AG08396 (cell line): Measurements from ENCODE around the gene HNRNPA2B1.
"Not testable (repeated sequence)": the region's sequence is repeated elsewhere in the genome, so short reads cannot be mapped to it uniquely, and the experiment has no call there.

Experiments used
- DNase-seq: peaks from one replicate; pipeline ENCODE4 v3.0.0; 2012; ENCODE audit warnings: low spot score, mixed read lengths

HNRNPA2B1 gene

GRCh38 chr7:26185131-26185843 lies 15.3 kb downstream of the HNRNPA2B1 start:
- no peak for DNase-seq

GRCh38 chr7:26184281-26185101 lies 16.1 kb downstream of the HNRNPA2B1 start:
- not testable (repeated sequence) for DNase-seq

DNA sequence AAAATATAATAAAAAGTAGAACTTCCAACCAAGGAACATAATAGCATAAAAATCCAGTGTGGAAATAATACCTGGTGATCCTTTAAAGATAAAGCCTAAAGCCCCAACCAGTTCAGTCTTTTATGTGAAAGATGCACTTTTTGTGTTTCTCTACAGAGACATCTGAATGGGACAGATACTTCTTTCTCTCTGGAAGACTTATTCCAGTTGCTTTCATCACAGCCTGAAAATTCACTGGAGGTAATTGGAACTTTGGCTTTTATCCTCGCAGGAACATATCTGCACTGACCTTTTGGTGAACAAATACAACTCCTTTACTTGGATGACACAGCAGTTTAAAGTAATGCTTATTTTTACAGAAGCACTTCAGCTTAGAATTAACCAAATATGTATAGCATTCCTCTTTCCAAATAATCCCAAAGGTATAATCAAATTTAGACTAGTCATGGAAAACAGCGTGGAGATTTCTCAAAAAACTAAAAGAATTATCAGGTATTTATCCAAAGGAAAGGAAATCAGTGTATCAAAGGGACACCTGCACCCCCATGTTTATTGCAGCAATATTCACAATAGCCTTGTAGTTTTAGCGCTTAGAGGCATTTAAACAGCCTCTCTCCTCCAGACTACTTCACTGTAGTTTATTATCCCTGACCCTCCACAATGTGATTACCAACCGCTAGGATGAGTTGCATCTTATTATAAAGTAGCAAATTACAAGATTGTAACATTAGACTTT lies 16.8 kb downstream of the HNRNPA2B1 start:
- DNase-seq, result no peak

DNA sequence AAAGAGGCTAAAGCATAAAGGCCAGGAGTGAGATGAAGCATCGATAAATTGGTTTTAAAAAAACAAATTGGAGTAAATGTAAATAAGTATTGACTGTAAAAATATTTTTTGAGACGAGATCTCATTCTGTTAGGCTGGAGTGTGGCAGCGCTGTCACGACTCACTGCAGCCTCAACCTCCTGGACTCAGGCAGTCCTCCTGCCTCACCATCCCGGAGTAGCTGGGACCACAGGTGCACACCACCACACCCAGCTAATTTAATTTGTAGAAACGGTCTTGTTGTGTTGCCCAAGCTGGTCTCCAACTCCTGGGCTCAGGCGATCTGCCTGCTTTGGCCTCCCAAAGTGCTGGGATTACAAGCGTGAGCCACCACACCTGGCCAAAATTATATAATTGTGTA lies 17.8 kb downstream of the HNRNPA2B1 start:
- no peak for DNase-seq

DNA sequence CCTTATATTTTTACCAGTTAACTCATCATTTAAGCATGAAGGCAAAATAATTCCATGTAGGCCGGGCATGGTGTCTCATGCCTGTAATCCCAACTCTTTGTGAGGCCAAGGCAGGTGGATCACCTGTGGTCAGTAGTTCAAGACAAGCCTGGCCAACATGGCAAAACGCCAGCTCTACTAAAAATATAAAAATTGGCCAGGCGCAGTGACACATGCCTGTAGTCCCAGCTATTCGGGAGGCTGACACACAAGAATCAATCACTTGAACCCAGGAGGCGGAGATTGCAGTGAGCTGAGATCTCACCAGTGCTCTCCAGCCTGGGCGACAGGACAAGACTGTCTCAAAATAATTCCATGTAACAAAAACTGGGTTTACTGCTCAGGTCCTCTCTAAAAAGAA lies 18.3 kb downstream of the HNRNPA2B1 start:
- DNase-seq, result no peak

GRCh38 chr7:26181474-26182227 lies 18.9 kb downstream of the HNRNPA2B1 start:
- no peak for DNase-seq

GRCh38 chr7:26180792-26181198 lies 19.8 kb downstream of the HNRNPA2B1 start:
- no peak for DNase-seq

DNA sequence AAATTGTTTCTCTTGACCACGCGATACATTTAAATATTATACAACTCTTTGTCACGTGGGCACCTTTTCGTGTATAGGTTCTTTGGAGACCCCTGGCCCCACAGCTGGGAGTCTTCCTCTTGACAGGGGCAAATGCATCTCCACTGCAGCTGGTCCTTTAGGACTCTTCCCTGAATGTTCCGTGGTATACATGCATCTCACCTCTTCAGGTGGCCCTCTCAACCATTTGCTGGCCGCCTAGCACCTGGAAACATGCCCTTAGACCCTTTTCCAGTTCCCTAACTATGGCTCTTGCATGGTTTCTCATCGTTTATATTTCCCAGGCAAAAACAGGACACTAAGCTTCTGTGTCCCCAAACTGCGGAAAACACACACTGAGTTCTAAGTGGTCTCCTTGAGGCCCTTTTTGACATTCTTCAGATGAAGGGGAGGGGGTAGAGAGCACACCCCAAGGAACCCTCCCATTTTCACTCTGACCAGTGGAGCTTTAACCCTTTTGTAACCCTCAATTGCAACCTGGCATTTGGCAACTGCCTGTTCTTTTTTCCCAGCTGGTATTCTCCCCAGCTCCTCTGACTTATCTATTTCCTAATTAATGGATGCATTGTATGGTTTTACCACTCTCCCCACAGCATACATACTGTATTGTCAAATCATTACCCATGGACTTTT lies 20.6 kb downstream of the HNRNPA2B1 start:
- no peak for DNase-seq

DNA sequence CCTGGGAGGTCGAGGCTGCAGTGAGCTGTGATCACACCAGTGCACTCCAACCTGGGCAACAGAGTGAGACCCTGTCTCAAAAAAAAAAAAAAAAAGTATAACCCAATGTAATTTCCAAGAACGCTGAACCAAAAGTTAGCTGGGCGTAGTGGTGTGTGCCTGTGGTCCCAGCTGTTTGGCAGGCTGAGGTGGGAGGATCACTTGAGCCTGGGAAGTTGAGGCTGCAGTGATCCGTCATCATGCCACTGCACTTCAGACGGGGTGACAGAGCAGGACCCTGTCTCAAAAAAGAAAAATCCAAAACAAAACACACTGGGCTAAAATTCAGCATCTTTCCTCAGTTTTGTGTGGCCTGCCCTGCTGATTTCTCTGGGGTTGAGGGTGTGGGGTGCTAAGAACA lies 21.1 kb downstream of the HNRNPA2B1 start:
- DNase-seq, result no peak

GRCh38 chr7:26178272-26178960 lies 22.1 kb downstream of the HNRNPA2B1 start:
- no peak for DNase-seq

DNA sequence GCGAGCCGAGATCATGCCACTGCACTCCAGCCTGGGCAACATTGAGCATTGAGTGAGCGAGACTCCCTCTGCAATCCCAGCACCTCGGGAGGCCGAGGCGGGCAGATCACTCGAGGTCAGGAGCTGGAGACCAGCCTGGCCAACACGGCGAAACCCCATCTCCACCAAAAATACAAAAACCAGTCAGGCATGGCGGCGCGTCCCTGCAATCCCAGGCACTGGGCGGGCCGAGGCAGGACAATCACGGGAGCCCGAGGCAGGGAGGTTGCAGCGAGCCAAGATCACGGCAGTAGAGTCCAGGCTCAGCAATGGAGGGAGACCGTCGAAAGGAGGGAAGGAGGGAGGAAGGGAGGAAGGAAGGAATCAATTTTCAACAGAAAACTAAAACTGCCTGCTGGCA lies 23.3 kb downstream of the HNRNPA2B1 start:
- DNase-seq, result not testable (repeated sequence)

DNA sequence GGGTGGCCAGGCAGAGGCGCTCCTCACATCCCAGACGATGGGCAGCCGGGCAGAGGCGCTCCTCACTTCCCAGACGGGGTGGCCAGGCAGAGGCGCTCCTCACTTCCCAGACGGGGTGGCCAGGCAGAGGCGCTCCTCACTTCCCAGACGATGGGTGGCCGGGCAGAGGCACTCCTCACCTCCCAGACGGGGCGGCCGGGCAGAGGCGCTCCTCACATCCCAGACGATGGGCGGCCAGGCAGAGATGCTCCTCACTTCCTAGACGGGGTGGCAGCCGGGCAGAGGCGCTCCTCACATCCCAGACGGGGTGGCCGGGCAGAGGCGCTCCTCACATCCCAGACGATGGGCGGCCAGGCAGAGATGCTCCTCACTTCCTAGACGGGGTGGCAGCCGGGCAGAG lies 23.9 kb downstream of the HNRNPA2B1 start:
- DNase-seq, result not testable (repeated sequence)

DNA sequence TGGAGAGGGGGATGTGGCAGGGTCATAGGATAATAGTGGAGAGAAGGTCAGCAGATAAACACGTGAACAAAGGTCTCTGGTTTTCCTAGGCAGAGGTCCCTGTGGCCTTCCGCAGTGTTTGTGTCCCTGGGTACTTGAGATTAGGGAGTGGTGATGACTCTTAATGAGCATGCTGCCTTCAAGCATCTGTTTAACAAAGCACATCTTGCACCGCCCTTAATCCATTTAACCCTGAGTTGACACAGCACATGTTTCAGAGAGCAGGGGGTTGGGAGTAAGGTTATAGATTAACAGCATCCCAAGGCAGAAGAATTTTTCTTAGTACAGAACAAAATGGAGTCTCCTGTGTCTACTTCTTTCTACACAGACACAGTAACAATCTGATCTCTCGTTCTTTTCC lies 24.6 kb downstream of the HNRNPA2B1 start:
- DNase-seq, result not testable (repeated sequence)

- DNase-seq, result no peak
Observed at GRCh38 chr7:26172048-26172447, 28.5 kb downstream of the HNRNPA2B1 start.

GRCh38 chr7:26171601-26172000 lies 28.9 kb downstream of the HNRNPA2B1 start:
- DNase-seq, result no peak

DNA sequence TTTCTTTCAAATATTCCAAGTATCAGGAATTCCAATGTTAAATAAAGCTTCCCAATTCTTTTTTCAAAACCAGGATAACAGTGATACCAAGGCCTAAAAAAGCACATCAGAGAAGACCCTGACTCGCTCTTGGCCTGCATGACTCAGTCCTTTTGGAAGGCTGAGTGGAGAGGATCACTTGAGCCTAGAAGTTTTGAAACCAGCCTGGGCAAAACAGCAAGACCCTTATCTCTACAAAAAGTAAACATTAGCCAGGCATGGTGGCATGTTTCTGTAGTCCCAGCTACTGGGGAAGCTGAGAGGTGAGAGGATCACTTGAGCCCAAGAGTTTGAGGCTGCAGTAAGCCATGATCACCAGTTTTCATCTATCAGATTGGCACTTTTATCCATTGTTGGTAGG lies 29.9 kb downstream of the HNRNPA2B1 start:
- no peak for DNase-seq

DNA sequence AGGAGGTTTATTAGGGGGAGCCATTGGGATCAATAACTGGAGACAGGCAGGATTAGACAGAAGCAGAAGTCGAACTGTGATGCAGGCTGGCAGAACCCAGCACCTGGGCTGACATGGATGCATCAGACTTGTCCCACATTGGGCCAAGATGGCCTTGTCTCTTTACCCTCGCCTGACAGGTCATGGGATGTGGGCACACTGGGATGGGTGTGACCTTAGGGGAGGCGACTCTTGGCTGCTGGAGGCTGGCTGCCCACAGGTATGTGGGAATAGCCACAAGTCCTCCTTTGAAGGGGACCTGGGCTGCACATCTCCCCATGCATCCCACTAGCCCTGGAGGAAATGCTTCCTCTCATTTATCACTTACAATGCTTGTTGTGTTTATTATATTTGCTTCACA lies 31.3 kb downstream of the HNRNPA2B1 start:
- no peak for DNase-seq

GRCh38 chr7:26168458-26169023 lies 32.0 kb downstream of the HNRNPA2B1 start:
- no peak for DNase-seq

- no peak for DNase-seq
Observed at GRCh38 chr7:26167303-26167934, 33.1 kb downstream of the HNRNPA2B1 start.

- DNase-seq, result no peak
Observed at GRCh38 chr7:26166684-26167266, 33.8 kb downstream of the HNRNPA2B1 start.
